C4-2B (cell line): Measurements from ENCODE around the gene PARP4.
"Not testable (repeated sequence)": the region's sequence is repeated elsewhere in the genome, so short reads cannot be mapped to it uniquely, and the experiment has no call there.

ENCODE experiments used
- H3K27ac ChIP-seq: fragments of 450-650 bp; 2 replicates; pipeline ENCODE4 v1.5.1; 2017
- ZFX ChIP-seq: fragments of 450-650 bp; IDR thresholded peaks from 2 replicates; pipeline ENCODE4 v1.6.1; 2017
- TF ChIP-seq, protein P1 (sequence below): fragments of 450-650 bp; conservative IDR thresholded peaks from 2 replicates; pipeline ENCODE4 v1.5.1; 2017; ENCODE audit warnings: mild to moderate bottlenecking

The PARP4 gene

DNA sequence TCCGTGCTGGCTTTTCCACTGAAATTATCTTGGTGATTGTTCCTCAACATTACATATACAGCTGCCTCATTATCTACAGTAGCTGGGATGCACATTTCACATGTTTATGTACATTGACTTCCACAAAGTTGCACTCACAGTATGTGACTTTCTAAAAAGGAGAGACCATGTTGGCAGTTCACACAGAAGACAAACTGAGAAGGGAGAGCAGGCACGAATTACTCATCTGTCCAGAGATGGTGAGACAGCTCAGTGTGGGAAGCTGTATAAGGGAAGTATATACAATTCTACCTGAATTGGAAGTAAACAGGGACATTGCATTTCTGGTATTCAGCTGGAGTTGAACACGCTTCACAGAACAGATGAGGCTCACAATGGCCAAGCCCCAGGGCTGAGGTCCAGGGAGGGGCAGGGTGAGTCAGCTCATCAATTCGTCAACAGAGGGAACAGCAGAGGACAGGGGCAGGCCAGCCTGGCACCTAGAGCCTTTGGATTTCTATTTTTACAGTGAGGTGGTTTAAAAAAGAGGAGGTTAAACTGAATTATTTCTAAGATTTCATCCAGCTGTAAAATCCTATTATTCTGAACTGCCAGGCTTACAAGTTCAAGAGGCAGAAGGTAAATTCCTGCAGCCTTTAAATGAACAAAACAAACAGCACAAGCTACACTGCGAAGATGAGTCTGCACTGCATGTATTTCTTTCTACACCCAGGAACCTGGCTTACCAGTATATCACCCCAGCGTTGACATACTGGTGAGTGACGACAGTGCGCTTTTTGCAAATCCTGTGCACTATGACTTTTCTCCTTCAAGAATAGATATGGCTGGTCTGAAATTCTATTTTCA is 9.8 kb downstream of the PARP4 start:
- H3K27ac ChIP-seq = no peak overlapping the region

DNA sequence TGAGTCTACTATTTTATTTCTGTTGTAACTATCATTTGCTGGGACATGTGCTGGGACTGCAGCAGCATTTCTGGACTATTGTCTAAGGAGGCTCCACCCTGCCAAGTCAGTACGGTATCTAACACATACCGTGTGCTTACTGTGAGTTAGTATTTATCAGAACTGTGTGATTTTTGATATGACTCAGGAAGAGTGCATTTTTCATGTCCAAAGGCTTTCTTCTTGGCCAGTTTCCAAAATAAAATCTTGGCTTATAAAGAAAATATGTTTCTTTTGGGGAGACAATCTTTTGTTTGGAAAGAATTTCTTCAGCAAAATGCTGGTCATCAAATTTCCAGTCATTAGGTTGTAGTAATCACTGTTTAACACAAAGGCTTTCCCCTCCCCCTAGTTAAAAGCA is 11.6 kb downstream of the PARP4 start:
- no peak overlapping the region for H3K27ac ChIP-seq
- TF ChIP-seq, protein P1, sequence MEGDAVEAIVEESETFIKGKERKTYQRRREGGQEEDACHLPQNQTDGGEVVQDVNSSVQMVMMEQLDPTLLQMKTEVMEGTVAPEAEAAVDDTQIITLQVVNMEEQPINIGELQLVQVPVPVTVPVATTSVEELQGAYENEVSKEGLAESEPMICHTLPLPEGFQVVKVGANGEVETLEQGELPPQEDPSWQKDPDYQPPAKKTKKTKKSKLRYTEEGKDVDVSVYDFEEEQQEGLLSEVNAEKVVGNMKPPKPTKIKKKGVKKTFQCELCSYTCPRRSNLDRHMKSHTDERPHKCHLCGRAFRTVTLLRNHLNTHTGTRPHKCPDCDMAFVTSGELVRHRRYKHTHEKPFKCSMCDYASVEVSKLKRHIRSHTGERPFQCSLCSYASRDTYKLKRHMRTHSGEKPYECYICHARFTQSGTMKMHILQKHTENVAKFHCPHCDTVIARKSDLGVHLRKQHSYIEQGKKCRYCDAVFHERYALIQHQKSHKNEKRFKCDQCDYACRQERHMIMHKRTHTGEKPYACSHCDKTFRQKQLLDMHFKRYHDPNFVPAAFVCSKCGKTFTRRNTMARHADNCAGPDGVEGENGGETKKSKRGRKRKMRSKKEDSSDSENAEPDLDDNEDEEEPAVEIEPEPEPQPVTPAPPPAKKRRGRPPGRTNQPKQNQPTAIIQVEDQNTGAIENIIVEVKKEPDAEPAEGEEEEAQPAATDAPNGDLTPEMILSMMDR = no peak
- no peak for TF ChIP-seq ZFX

More for the DNA sequence above, 9.8 kb downstream of the PARP4 start:
- TF ChIP-seq, protein P1 = no peak
- TF ChIP-seq ZFX = no peak

DNA sequence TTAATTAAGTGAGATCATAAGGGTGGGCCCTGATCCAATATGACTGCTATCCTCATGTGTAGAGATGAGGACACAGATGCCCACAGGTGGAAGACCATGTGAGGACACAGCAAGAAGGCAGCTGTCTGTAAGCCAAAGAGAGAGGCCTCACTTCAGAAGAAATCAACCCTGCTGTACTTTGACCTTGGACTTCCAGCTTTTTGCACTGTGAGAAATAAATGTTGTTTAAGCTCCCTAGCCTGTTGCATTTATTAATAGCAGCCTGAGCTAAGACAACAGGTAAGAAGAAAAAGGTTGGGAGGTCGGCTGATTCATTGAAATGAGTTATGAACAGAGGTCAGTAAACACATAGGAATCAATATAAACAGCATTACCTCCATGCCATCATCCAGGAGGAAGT is 14.8 kb downstream of the PARP4 start:
- TF ChIP-seq, protein P1 = no peak
- no peak for TF ChIP-seq ZFX
- H3K27ac ChIP-seq = no peak overlapping the region

DNA sequence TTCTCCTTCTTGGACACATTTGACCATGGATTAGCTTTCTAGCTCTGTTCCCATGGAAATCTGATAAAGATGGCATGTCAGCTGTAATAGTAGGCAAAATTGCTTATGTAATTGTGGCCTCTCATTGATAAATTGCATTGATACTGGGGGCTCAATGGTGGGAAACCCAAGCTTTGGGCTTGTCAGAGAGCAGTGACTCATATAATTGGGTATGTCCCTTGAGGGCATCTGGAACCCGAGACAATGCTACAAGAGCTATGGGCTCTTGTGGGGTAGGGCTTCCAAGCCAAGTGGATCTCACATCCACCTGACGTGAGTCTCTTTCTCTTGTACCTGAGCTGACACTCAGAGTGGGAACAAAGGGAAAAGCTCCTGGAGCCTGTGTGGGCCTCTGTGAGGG is 16.3 kb downstream of the PARP4 start:
- not testable (repeated sequence) for H3K27ac ChIP-seq

DNA sequence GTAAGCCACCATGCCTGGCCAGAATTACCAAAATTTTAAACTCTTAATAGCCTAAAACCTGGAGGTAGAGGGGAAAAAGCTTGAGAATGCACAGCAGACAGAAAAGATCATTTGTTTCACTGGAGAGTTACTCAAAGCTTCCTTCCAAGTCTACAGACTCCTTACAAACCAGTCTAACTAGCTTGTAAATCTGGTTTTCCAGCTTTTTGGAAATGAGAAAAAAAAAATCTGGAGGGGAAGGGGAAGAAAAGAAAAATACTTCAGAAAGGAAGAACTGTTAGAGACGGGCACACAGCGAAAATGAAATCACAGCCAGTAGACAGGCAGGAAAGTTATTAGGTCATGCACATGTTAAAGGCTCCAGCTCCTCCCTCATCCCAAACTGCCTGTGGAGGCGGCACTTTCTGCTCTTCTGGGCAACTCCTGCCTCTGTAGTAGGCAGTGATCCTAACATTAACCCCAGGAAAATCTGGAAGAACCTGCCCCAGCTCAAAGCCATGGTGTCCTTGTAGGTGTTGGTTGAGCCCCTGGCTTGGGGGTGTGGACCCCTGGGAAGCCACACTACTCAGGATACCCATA is 17.3 kb downstream of the PARP4 start:
- TF ChIP-seq ZFX = no peak
- TF ChIP-seq, protein P1 = no peak

DNA sequence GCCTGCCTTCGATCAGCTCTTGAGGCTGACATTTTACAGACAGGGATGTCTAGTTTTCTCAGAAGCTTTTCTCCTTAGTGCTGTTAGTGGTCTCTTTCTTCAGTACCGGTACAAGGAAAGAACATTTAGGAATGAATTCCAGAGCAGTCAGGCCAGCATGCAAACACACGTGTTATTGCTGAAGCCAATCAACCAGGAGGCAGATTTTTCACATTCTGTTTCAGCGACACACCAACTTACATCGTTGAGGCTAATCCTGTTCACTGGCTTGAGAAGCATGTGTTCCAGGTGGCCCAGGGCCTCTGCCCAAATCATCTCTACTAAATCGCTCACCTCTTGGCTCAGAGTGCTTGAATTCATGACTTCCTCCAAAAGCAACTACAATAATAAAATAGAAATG is 19.2 kb downstream of the PARP4 start:
- TF ChIP-seq, protein P1 = no peak
- TF ChIP-seq ZFX = no peak

More for the DNA sequence above, 17.3 kb downstream of the PARP4 start:
- H3K27ac ChIP-seq = peak overlapping the region; percentile 47

DNA sequence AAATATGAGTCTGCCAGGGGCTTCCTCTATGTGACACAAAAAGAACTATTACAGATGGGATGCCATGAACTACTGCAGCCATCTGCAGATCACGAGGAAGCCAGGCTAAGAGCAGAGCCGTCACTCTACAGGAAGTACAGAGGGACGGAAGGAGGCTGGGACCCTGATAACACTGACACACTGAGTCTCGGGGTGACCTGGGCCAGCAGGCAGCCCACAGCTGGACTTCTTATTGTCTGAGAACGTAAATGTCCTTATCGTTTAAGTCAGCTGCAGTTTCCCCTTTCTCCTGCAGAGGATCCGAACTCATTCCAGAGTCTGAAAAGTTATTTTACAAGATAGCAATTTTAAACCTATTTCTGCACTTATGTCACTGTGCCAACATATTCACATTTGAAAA is 20.7 kb downstream of the PARP4 start:
- TF ChIP-seq, protein P1 = no peak; the same call in 1 of the 2 replicates
- no peak for TF ChIP-seq ZFX

More for the DNA sequence above, 19.2 kb downstream of the PARP4 start:
- H3K27ac ChIP-seq = no peak overlapping the region

More for the DNA sequence above, 20.7 kb downstream of the PARP4 start:
- H3K27ac ChIP-seq = no peak overlapping the region
